Glutamatergic neuron (in vitro differentiated cells): ENCODE measurements around the gene NABP2. TPM values are rescaled to one million over a fixed set of nuclear protein-coding genes. Genes with fewer than 3 reads are reported as not detected.

Experiments
- DNase-seq: peaks from one replicate; pipeline ENCODE4 v3.0.0; 2022
- H3K27ac Mint-ChIP-seq: one replicate; pipeline ENCODE4 v1.8.0; 2020; ENCODE audit warnings: mild to moderate bottlenecking, mixed read lengths, inconsistent platforms; ENCODE audit not compliant: unreplicated experiment
- H3K27me3 Mint-ChIP-seq: one replicate; pipeline ENCODE4 v1.8.0; 2020; ENCODE audit warnings: mild to moderate bottlenecking, moderate library complexity, mixed read lengths, inconsistent platforms; ENCODE audit not compliant: unreplicated experiment
- H3K36me3 Mint-ChIP-seq: one replicate; pipeline ENCODE4 v1.8.0; 2020; ENCODE audit warnings: mild to moderate bottlenecking, mixed read lengths, inconsistent platforms; ENCODE audit not compliant: unreplicated experiment
- H3K4me1 Mint-ChIP-seq: one replicate; pipeline ENCODE4 v1.8.0; 2020; ENCODE audit warnings: mild to moderate bottlenecking, low read depth, mixed read lengths, inconsistent platforms; ENCODE audit not compliant: unreplicated experiment
- H3K4me3 Mint-ChIP-seq: one replicate; pipeline ENCODE4 v1.8.0; 2020; ENCODE audit warnings: mild to moderate bottlenecking, mixed read lengths, inconsistent platforms; ENCODE audit not compliant: unreplicated experiment
- H3K9me3 Mint-ChIP-seq: one replicate; pipeline ENCODE4 v1.8.0; 2020; ENCODE audit warnings: mild to moderate bottlenecking, moderate library complexity, mixed read lengths, inconsistent platforms; ENCODE audit not compliant: unreplicated experiment
- CTCF ChIP-seq: fragments of 200-600 bp; sonication (generic); IDR thresholded peaks from one replicate; pipeline ENCODE4 v1.5.0; 2021; ENCODE audit not compliant: partially characterized antibody, unreplicated experiment
- total RNA-seq: library from RNA; stranded (reverse); fragmentation: NEBNext Ultra II Directional; extraction: Animal tissue kit (Norgen Biotek cat#: 25700); gene quantifications from one replicate; pipeline ENCODE4 v1.2.1, GENCODE V29; 2021; ENCODE audit not compliant: unreplicated experiment

Gene NABP2
- total RNA-seq, 1 donor from 2014 or later: 42.6 TPM

GRCh38 chr12:56234746-56235436, 10.7 kb downstream of the NABP2 start:
- Mint-ChIP-seq H3K27me3 (no peaks in the 10 kb centered on the region), H3K4me3 (no peak overlapping the region), H3K4me1 (no peaks in the 10 kb centered on the region), H3K36me3 (no peaks in the 10 kb centered on the region), H3K27ac (peak overlapping the region; percentile 18), H3K9me3 (peaks cover 1% of the 10 kb centered on the region)
- TF ChIP-seq CTCF: no peak
- DNase-seq: no peak

- Mint-ChIP-seq H3K4me3 (no peak overlapping the region), H3K27me3 (no peaks in the 10 kb centered on the region), H3K9me3 (peaks cover 1% of the 10 kb centered on the region), H3K4me1 (no peaks in the 10 kb centered on the region), H3K27ac (no peak overlapping the region), H3K36me3 (no peaks in the 10 kb centered on the region)
- no peak for TF ChIP-seq CTCF
- DNase-seq: no peak
Observed at GRCh38 chr12:56236091-56236490, 11.9 kb downstream of the NABP2 start.

GRCh38 chr12:56236985-56237384, 12.8 kb downstream of the NABP2 start:
- H3K27ac Mint-ChIP-seq: no peak overlapping the region
- H3K9me3 Mint-ChIP-seq: peaks cover 1% of the 10 kb centered on the region
- H3K27me3 Mint-ChIP-seq: no peaks in the 10 kb centered on the region
- H3K4me1 Mint-ChIP-seq: no peaks in the 10 kb centered on the region
- no peak overlapping the region for H3K4me3 Mint-ChIP-seq
- no peak for TF ChIP-seq CTCF
- H3K36me3 Mint-ChIP-seq: no peaks in the 10 kb centered on the region
- DNase-seq: no peak

- Mint-ChIP-seq H3K4me3 (no peak overlapping the region), H3K27ac (no peak overlapping the region), H3K9me3 (peaks cover 1% of the 10 kb centered on the region), H3K36me3 (no peaks in the 10 kb centered on the region), H3K4me1 (no peaks in the 10 kb centered on the region), H3K27me3 (no peaks in the 10 kb centered on the region)
- no peak for DNase-seq
- no peak for TF ChIP-seq CTCF
Observed at GRCh38 chr12:56237552-56237951, 13.4 kb downstream of the NABP2 start.

- Mint-ChIP-seq H3K36me3 (no peaks in the 10 kb centered on the region), H3K4me1 (no peaks in the 10 kb centered on the region), H3K4me3 (no peak overlapping the region), H3K27me3 (peaks cover 2% of the 10 kb centered on the region), H3K27ac (no peak overlapping the region), H3K9me3 (peaks cover 1% of the 10 kb centered on the region)
- DNase-seq: no peak
- no peak for TF ChIP-seq CTCF
Observed at GRCh38 chr12:56241424-56242303, 17.5 kb downstream of the NABP2 start.
